GM23338 (cell line): ENCODE data around the gene ZDHHC16.

Experiments used
- CREB1 ChIP-seq: fragments of 250-450 bp; sonication (Bioruptor Pico); IDR thresholded peaks from 2 replicates; pipeline ENCODE4 v1.5.0; 2020; ENCODE audit warnings: low read depth, mild to moderate bottlenecking, moderate library complexity
- EZH2 ChIP-seq: fragments of 200-600 bp; sonication (generic); IDR thresholded peaks from one replicate; pipeline ENCODE4 v1.8.0; 2017; ENCODE audit warnings: antibody characterized with exemption, mild to moderate bottlenecking, low read depth; ENCODE audit not compliant: unreplicated experiment
- POLR2AphosphoS5 ChIP-seq: IDR thresholded peaks from 2 replicates; pipeline ENCODE4 v1.6.1; 2016; ENCODE audit warnings: antibody characterized with exemption, low read depth
- ZNF114 ChIP-seq: fragments of 250-450 bp; sonication (Bioruptor Pico); IDR thresholded peaks from 2 replicates; pipeline ENCODE4 v1.5.0; 2020; ENCODE audit warnings: mild to moderate bottlenecking, moderate library complexity
- TF ChIP-seq, protein P1 (sequence below), 2 experiments: fragments of 200-600 bp in 1 of 2; sonication (generic) in 1 of 2; conservative IDR thresholded peaks; 2 replicates each; pipeline versions ENCODE4 v1.5.1 to v1.6.1; 2016 to 2017; ENCODE audit warnings: antibody characterized with exemption in 2 of 2, low read depth in 2 of 2, mild to moderate bottlenecking in 2 of 2, moderate library complexity in 1 of 2
- TF ChIP-seq, protein P2 (sequence below): IDR thresholded peaks from one replicate; pipeline ENCODE4 v1.6.1; 2018; ENCODE audit warnings: antibody characterized with exemption; ENCODE audit not compliant: unreplicated experiment
- TF ChIP-seq, protein P3 (sequence below): IDR thresholded peaks from 2 replicates; pipeline ENCODE4 v1.6.1; 2016; ENCODE audit warnings: antibody characterized with exemption

DNA sequence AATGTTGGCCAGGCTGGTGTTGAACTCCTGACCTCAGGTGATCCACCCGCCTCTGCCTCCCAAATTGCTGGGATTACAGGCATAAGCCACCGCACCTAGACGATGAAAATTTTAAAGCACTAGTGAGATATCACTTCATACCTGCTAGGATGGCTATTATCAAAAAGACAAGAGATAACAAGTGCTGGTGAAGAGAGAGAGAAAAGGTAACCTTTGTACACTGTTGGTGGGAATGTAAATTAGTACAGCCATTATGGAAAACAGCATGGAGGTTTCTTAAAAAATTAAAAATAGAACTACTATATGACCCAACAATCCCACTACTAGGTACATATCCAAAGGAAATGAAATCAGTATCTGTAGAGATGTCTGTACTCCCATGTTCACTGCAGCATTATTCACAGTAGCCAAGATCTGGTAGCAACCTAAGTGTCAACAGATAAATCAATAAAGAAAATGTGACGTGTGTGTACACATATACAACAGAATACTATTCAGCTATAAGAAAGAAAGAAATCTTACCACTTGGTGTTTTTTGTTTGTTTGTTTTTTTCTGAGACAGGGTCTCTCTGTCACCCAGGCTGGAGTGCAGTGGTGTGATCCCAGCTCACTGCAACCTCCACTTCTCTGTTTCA is 39.8 kb downstream of the ZDHHC16 start:
- TF ChIP-seq EZH2 (no peak), POLR2AphosphoS5 (no peak), CREB1 (CRISPR knock-in tag) (no peak), ZNF114 (no peak)
- TF ChIP-seq, protein P1, sequence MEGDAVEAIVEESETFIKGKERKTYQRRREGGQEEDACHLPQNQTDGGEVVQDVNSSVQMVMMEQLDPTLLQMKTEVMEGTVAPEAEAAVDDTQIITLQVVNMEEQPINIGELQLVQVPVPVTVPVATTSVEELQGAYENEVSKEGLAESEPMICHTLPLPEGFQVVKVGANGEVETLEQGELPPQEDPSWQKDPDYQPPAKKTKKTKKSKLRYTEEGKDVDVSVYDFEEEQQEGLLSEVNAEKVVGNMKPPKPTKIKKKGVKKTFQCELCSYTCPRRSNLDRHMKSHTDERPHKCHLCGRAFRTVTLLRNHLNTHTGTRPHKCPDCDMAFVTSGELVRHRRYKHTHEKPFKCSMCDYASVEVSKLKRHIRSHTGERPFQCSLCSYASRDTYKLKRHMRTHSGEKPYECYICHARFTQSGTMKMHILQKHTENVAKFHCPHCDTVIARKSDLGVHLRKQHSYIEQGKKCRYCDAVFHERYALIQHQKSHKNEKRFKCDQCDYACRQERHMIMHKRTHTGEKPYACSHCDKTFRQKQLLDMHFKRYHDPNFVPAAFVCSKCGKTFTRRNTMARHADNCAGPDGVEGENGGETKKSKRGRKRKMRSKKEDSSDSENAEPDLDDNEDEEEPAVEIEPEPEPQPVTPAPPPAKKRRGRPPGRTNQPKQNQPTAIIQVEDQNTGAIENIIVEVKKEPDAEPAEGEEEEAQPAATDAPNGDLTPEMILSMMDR (conservative IDR thresholded peaks at IDR 0.05; ENCODE audit: low read depth in 2 of 2), result no peak
- TF ChIP-seq, protein P2, sequence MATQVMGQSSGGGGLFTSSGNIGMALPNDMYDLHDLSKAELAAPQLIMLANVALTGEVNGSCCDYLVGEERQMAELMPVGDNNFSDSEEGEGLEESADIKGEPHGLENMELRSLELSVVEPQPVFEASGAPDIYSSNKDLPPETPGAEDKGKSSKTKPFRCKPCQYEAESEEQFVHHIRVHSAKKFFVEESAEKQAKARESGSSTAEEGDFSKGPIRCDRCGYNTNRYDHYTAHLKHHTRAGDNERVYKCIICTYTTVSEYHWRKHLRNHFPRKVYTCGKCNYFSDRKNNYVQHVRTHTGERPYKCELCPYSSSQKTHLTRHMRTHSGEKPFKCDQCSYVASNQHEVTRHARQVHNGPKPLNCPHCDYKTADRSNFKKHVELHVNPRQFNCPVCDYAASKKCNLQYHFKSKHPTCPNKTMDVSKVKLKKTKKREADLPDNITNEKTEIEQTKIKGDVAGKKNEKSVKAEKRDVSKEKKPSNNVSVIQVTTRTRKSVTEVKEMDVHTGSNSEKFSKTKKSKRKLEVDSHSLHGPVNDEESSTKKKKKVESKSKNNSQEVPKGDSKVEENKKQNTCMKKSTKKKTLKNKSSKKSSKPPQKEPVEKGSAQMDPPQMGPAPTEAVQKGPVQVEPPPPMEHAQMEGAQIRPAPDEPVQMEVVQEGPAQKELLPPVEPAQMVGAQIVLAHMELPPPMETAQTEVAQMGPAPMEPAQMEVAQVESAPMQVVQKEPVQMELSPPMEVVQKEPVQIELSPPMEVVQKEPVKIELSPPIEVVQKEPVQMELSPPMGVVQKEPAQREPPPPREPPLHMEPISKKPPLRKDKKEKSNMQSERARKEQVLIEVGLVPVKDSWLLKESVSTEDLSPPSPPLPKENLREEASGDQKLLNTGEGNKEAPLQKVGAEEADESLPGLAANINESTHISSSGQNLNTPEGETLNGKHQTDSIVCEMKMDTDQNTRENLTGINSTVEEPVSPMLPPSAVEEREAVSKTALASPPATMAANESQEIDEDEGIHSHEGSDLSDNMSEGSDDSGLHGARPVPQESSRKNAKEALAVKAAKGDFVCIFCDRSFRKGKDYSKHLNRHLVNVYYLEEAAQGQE, result no peak
- TF ChIP-seq, protein P3, sequence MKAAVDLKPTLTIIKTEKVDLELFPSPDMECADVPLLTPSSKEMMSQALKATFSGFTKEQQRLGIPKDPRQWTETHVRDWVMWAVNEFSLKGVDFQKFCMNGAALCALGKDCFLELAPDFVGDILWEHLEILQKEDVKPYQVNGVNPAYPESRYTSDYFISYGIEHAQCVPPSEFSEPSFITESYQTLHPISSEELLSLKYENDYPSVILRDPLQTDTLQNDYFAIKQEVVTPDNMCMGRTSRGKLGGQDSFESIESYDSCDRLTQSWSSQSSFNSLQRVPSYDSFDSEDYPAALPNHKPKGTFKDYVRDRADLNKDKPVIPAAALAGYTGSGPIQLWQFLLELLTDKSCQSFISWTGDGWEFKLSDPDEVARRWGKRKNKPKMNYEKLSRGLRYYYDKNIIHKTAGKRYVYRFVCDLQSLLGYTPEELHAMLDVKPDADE, result no peak
